Tibial nerve (tissue), 4 donors: ENCODE measurements around the gene NCOR1. TPM values are rescaled to one million over a fixed set of nuclear protein-coding genes. Genes with fewer than 3 reads are reported as not detected.
"Not testable (repeated sequence)": the region's sequence is repeated elsewhere in the genome, so short reads cannot be mapped to it uniquely, and the experiment has no call there.

ENCODE experiments used
- DNase-seq, 2 donors: peaks; one replicate each; pipeline ENCODE4 v3.0.0-alpha.2; 2019; ENCODE audit warnings: low spot score in 2 of 2
- H3K27ac ChIP-seq, 4 donors: fragments of 200-600 bp; sonication (generic) in 3 of 4; one replicate each; pipeline ENCODE4 v1.5.1; 2017 to 2019; ENCODE audit warnings: mild to moderate bottlenecking in 1 of 4
- H3K27me3 ChIP-seq, 2 donors: fragments of 200-600 bp; sonication (generic) in 1 of 2; one replicate each; pipeline versions ENCODE4 v1.5.1 to v1.6.0; 2017 to 2019
- H3K36me3 ChIP-seq, 3 donors: fragments of 200-600 bp; sonication (generic); one replicate each; pipeline ENCODE4 v1.5.1; 2018 to 2019
- H3K4me1 ChIP-seq, 4 donors: fragments of 200-600 bp; sonication (generic) in 3 of 4; one replicate each; pipeline ENCODE4 v1.5.1; 2017 to 2019
- H3K4me3 ChIP-seq, 4 donors: fragments of 200-600 bp; sonication (generic) in 3 of 4; one replicate each; pipeline ENCODE4 v1.5.1; 2017 to 2019; ENCODE audit warnings: mild to moderate bottlenecking in 1 of 4, moderate library complexity in 1 of 4
- H3K9me3 ChIP-seq, 4 donors: fragments of 200-600 bp; sonication (generic) in 3 of 4; one replicate each; pipeline ENCODE4 v1.5.1; 2017 to 2019
- CTCF ChIP-seq, 5 experiments: fragments of 200-600 bp in 3 of 5; fragments of 450-650 bp in 2 of 5; sonication (generic) in 3 of 5; IDR thresholded peaks; one replicate each; pipeline ENCODE4 v1.5.1; 2016 to 2019; ENCODE audit warnings: antibody characterized with exemption in 5 of 5, mild to moderate bottlenecking in 3 of 5, moderate library complexity in 2 of 5
- EP300 ChIP-seq, 2 donors: sonication (generic); formaldehyde crosslinking; IDR thresholded peaks; one replicate each; pipeline ENCODE4 v1.6.1; 2017; ENCODE audit warnings: antibody characterized with exemption in 2 of 2, mild to moderate bottlenecking in 1 of 2
- POLR2A ChIP-seq, 2 donors: fragments of 450-650 bp; IDR thresholded peaks; one replicate each; pipeline ENCODE4 v1.6.1; 2017; ENCODE audit warnings: antibody characterized with exemption in 2 of 2, mild to moderate bottlenecking in 2 of 2, moderate library complexity in 2 of 2
- WGBS, 2 donors: methylation state at CpG; one replicate each; pipeline ENCODE4 v1.1.5; 2018; 5-methylcytosine and 5-hydroxymethylcytosine counted together
- total RNA-seq, 4 donors: library from RNA; depleted of rRNA; stranded (reverse); fragments of >200 nt; gene quantifications; one replicate each; pipeline ENCODE4 v1.1.0, GENCODE V29; 2016

The NCOR1 gene
- total RNA-seq, 4 donors from 2014 or later = 115 to 248 (median 169) TPM

DNA sequence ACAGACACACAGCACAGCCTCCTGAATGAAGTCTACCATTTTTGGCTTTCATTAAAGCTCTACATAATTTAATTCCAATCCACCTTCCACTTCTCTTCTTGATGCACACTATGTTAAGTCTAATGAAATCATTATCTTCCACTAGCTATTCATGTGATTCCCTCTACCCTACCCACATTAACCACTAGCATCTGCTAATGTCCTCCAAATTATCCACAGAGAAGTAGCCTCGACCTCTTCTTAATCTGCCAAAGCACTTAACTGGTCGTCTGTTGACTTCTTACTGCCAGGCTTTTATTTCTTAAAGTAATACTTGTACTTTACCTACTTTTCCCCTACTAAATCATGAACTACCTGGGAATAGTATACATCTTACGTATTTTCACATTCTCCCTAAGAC is 91.8 kb downstream of the NCOR1 start:
- DNase-seq = no peak
- Histone ChIP-seq H3K27me3 (no peaks in the 10 kb centered on the region), H3K9me3 (no peaks in the 10 kb centered on the region), H3K36me3 (peaks cover 0 to 76% (median 7%) of the 10 kb centered on the region in 3 donors), H3K27ac (no peak overlapping the region), H3K4me1 (no peaks in the 10 kb centered on the region), H3K4me3 (no peak overlapping the region)
- 86% methylated on average over 3 of the region's 3 CpGs for WGBS, 2 donors
- TF ChIP-seq POLR2A (IDR thresholded peaks at IDR 0.05) = no peak
- no peak for TF ChIP-seq CTCF (IDR thresholded peaks at IDR 0.05)
- no peak for TF ChIP-seq EP300 (IDR thresholded peaks at IDR 0.05)

DNA sequence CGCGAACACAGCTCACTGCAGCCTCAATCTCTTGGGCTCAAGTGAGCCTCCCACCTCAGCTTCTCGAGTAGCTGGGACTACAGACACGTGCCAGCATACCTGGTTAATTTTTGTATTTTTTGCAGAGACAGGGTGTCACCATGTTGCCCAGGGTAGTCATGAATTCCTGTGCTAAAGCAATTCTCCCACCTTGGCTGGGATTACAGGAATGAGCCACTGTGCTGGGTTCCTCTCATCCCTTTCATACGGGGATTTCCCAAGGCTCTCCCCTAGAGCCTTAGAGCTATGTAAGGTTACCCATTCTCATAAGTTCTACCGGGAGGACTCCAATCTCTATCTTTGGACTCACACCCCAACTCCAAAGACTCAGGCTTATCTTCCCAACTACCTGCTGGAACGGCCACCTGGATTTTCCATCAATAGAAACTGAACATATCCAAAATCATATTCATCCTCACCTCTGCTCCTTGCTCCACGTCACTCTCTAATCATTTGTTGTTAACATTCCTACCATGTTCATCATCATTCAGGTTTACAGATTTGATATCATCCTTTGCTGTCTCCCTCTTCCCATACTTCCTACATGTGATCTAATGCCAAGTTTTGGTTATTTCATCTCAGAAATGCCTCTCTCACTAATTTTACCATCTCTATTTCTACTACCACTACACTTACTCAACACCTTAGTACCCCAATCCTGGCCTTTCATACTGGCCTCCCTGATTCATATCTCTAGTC is 92.5 kb downstream of the NCOR1 start:
- no peak for DNase-seq
- TF ChIP-seq CTCF (IDR thresholded peaks at IDR 0.05) (no peak), EP300 (IDR thresholded peaks at IDR 0.05) (no peak), POLR2A (IDR thresholded peaks at IDR 0.05) (no peak)
- Histone ChIP-seq H3K4me3 (no peak overlapping the region), H3K27ac (no peak overlapping the region), H3K36me3 (peaks cover 0 to 76% (median 7%) of the 10 kb centered on the region in 3 donors), H3K9me3 (no peaks in the 10 kb centered on the region), H3K27me3 (no peaks in the 10 kb centered on the region), H3K4me1 (no peaks in the 10 kb centered on the region)
- 92 to 93% methylated on average over 8 of the region's 8 CpGs for WGBS, 2 donors

DNA sequence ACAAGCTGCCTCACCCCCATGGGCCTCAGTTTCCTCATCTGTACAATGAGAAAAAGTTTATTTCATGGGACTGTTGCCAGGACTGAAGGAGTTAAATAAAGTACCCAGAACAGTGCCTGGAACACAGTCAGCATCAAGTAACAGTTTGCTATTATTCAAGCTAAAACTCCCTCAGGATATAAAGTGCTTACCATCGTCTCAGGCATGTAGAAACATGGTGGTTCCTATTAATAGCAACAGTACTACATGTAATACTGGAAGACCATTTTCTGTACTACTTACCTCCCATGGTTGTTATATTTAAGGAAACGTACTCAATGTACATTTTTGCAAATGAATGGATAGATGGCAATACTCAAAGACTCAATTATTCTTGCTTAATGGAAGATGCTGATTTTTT is 93.4 kb downstream of the NCOR1 start:
- no peaks in the 10 kb centered on the region for H3K4me1 ChIP-seq
- H3K27me3 ChIP-seq = no peaks in the 10 kb centered on the region
- DNase-seq = no peak
- 49 to 60% methylated on average over 2 of the region's 2 CpGs for WGBS, 2 donors
- H3K9me3 ChIP-seq = no peaks in the 10 kb centered on the region
- H3K36me3 ChIP-seq = peaks cover 0 to 83% (median 11%) of the 10 kb centered on the region in 3 donors
- no peak for TF ChIP-seq EP300 (IDR thresholded peaks at IDR 0.05)
- TF ChIP-seq POLR2A (IDR thresholded peaks at IDR 0.05) = no peak
- TF ChIP-seq CTCF (IDR thresholded peaks at IDR 0.05) = no peak
- H3K27ac ChIP-seq = no peak overlapping the region
- no peak overlapping the region for H3K4me3 ChIP-seq

- H3K9me3 ChIP-seq = no peaks in the 10 kb centered on the region
- DNase-seq = no peak
- peaks cover 0 to 86% (median 15%) of the 10 kb centered on the region in 3 donors for H3K36me3 ChIP-seq
- H3K4me3 ChIP-seq = no peak overlapping the region
- no peaks in the 10 kb centered on the region for H3K27me3 ChIP-seq
- no peak overlapping the region for H3K27ac ChIP-seq
- TF ChIP-seq POLR2A (IDR thresholded peaks at IDR 0.05) = no peak
- no peak for TF ChIP-seq EP300 (IDR thresholded peaks at IDR 0.05)
- TF ChIP-seq CTCF (IDR thresholded peaks at IDR 0.05) = no peak
- no peaks in the 10 kb centered on the region for H3K4me1 ChIP-seq
- 92 to 95% methylated on average over 11 of the region's 11 CpGs for WGBS, 2 donors
Measured at GRCh38 chr17:16120937-16121336, 94.4 kb downstream of the NCOR1 start.

DNA sequence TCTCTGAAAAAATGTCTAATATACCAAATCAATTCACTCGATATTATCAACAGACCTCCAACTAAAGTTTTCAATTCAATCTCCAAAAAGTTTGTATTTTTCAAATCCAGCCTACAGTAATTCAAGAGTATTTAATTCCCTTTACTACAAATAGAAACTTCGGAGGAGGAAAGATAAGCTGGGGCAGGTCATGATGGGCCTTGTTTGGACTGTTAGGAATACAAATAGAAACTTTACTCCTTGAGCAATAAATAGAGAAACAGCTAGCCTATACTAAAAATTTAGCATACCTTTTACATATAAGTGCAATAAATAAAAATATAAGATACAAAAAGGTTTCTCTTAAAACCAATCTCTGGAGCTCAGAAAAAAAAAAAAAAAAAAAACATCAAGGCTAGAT is 98.2 kb downstream of the NCOR1 start:
- no peaks in the 10 kb centered on the region for H3K27me3 ChIP-seq
- TF ChIP-seq CTCF (IDR thresholded peaks at IDR 0.05) = no peak
- TF ChIP-seq EP300 (IDR thresholded peaks at IDR 0.05) = no peak
- TF ChIP-seq POLR2A (IDR thresholded peaks at IDR 0.05) = no peak
- no peak overlapping the region for H3K4me3 ChIP-seq
- no peaks in the 10 kb centered on the region for H3K4me1 ChIP-seq
- peaks cover 0 to 10% (median 0%) of the 10 kb centered on the region in 4 donors for H3K9me3 ChIP-seq
- 93 to 95% methylated on average over 2 of the region's 2 CpGs for WGBS, 2 donors
- H3K36me3 ChIP-seq = peaks cover 0 to 97% (median 36%) of the 10 kb centered on the region in 3 donors
- no peak overlapping the region for H3K27ac ChIP-seq
- DNase-seq = no peak

- WGBS, 2 donors = 98 to 99% methylated on average over 3 of the region's 3 CpGs
- not testable (repeated sequence) for DNase-seq, H3K4me1 ChIP-seq, H3K27me3 ChIP-seq, H3K27ac ChIP-seq, H3K4me3 ChIP-seq
- Histone ChIP-seq H3K9me3 (peaks cover 0 to 10% (median 0%) of the 10 kb centered on the region in 4 donors), H3K36me3 (peaks cover 0 to 80% (median 30%) of the 10 kb centered on the region in 3 donors)
Measured at GRCh38 chr17:16115077-16115698, 100.1 kb downstream of the NCOR1 start.
